Breast epithelium (tissue), 3 donors: ENCODE results near the gene KIF4A.

Experiments
- CTCF ChIP-seq, 3 donors: fragments of 450-650 bp; IDR thresholded peaks; one replicate each; pipeline ENCODE4 v1.5.1; 2016 to 2017; ENCODE audit warnings: antibody characterized with exemption in 3 of 3, mild to moderate bottlenecking in 3 of 3, moderate library complexity in 3 of 3
- POLR2AphosphoS5 ChIP-seq, 3 donors: sonication (generic); formaldehyde crosslinking; IDR thresholded peaks; one replicate each; pipeline ENCODE4 v1.6.1; 2017; ENCODE audit warnings: antibody characterized with exemption in 3 of 3

GRCh38 chrX:70437011-70437410, 147.1 kb downstream of the KIF4A start:
- TF ChIP-seq CTCF (IDR thresholded peaks at IDR 0.05) = no peak
- no peak for TF ChIP-seq POLR2AphosphoS5 (IDR thresholded peaks at IDR 0.05)
